Glomerular endothelial cell (primary cell): ENCODE measurements around the gene CDC16. TPM values are rescaled to one million over a fixed set of nuclear protein-coding genes. Genes with fewer than 3 reads are reported as not detected.
"Not testable (repeated sequence)": the region's sequence is repeated elsewhere in the genome, so short reads cannot be mapped to it uniquely, and the experiment has no call there.

ENCODE experiments used
- DNase-seq: peaks from one replicate; pipeline ENCODE4 v3.0.0-alpha.2; 2011; ENCODE audit warnings: low read depth, low spot score; ENCODE audit errors: extremely low read depth
- total RNA-seq: library from RNA; depleted of rRNA; stranded (reverse); fragments of >200 nt; gene quantifications from 2 replicates; pipeline ENCODE4 v1.2.3, GENCODE V29; 2015

The CDC16 gene
- total RNA-seq, 1 donor from 2014 or later: 66.0 TPM

GRCh38 chr13:114260814-114261213 is 26.1 kb downstream of the CDC16 start:
- DNase-seq: no peak

GRCh38 chr13:114261328-114261965 is 26.8 kb downstream of the CDC16 start:
- DNase-seq: no peak

- DNase-seq: no peak
Measured at GRCh38 chr13:114263578-114263977, 28.9 kb downstream of the CDC16 start.

- not testable (repeated sequence) for DNase-seq
Measured at GRCh38 chr13:114264313-114264712, 29.6 kb downstream of the CDC16 start.

- no peak for DNase-seq
Measured at GRCh38 chr13:114264886-114265611, 30.4 kb downstream of the CDC16 start.

- no peak for DNase-seq
Measured at GRCh38 chr13:114266241-114266640, 31.5 kb downstream of the CDC16 start.

- no peak for DNase-seq
Measured at GRCh38 chr13:114268344-114269280, 33.9 kb downstream of the CDC16 start.

- no peak for DNase-seq
Measured at GRCh38 chr13:114269281-114269770, 34.6 kb downstream of the CDC16 start.

- DNase-seq: no peak
Measured at GRCh38 chr13:114272977-114273376, 38.3 kb downstream of the CDC16 start.

- no peak for DNase-seq
Measured at GRCh38 chr13:114275304-114275703, 40.6 kb downstream of the CDC16 start.

- no peak for DNase-seq
Measured at GRCh38 chr13:114279146-114279545, 44.4 kb downstream of the CDC16 start.

- no peak for DNase-seq
Measured at GRCh38 chr13:114279758-114280355, 45.2 kb downstream of the CDC16 start.

- no peak for DNase-seq
Measured at GRCh38 chr13:114281351-114282040, 46.8 kb downstream of the CDC16 start, which contains the start of gene UPF3A. Gene UPF3A, plus strand, starts transcription at chr13:114281601. Its CDS starts 39 bp downstream, at chr13:114281640.

GRCh38 chr13:114282041-114282670 is 47.5 kb downstream of the CDC16 start:
- no peak for DNase-seq

- DNase-seq: no peak
Measured at GRCh38 chr13:114283576-114283975, 48.9 kb downstream of the CDC16 start.

GRCh38 chr13:114284680-114285079 is 50.0 kb downstream of the CDC16 start:
- no peak for DNase-seq

- no peak for DNase-seq
Measured at GRCh38 chr13:114285166-114285808, 50.6 kb downstream of the CDC16 start.

- no peak for DNase-seq
Measured at GRCh38 chr13:114286808-114287207, 52.1 kb downstream of the CDC16 start.

GRCh38 chr13:114288157-114288591 is 53.5 kb downstream of the CDC16 start:
- no peak for DNase-seq
